NCI-H2227 (cell line): ENCODE results near the gene GRK6.

Source experiments
- DNase-seq: peaks from one replicate; lab custom pipeline; 2025; ENCODE audit not compliant: unreplicated experiment; lab: John Stamatoyannopoulos, UW

Gene GRK6

DNA sequence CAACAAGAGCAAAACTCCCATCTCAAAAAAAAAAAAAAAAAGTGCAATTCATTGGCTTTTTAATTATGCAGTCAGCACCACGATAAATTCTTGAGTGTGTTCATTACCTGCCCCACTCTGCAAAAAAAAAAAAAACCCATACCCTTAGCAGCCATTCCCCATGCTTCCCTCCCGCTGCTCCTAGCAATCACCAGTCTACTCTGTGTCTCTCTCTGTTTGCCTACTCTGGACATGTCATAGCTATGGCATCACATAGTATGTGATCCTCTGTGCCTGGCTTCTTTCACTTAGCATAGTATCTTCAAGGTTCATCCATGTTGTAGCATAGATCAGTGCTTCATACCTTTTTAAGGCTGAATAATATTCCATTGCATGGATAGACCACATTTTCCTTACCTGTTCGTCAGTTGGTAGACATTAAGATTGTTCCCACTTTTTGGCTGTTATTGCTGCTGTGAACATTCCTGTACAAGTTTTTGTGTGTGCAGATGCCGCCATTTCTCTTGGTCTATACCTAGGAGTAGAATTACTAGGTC lies 13.1 kb downstream of the GRK6 start:
- no peak for DNase-seq

DNA sequence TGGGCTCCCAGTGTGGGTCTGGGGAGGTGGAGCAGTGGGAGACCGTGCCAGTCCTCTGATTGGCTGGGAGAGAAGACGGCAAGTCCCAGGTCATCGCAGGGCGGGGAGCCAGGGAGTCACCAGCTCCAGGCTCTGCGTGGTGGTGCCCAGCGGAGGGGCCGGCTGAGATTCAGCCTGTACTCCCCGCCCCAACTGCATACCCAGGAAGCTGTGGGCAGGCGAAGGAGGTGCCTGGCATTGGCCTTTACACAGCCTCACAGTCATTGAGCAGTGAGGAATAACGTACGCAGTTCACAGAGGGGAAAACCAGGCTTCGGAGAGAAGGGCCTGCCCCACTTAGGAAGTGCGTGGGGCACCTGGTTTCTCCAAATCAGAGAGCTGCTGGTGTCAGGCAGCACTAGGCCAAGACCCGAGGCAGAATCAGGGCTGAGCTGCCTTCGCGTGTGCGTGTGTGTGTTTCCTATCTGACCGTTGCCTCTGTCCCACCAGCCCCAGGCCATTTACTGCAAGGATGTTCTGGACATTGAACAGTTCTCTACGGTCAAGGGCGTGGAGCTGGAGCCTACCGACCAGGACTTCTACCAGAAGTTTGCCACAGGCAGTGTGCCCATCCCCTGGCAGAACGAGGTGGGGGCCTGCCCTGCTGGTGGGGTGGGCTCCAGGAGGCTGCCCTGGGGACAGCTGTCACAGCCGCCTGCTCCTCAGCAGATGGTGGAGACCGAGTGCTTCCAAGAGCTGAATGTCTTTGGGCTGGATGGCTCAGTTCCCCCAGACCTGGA lies 13.9 kb downstream of the GRK6 start:
- DNase-seq = no peak

DNA sequence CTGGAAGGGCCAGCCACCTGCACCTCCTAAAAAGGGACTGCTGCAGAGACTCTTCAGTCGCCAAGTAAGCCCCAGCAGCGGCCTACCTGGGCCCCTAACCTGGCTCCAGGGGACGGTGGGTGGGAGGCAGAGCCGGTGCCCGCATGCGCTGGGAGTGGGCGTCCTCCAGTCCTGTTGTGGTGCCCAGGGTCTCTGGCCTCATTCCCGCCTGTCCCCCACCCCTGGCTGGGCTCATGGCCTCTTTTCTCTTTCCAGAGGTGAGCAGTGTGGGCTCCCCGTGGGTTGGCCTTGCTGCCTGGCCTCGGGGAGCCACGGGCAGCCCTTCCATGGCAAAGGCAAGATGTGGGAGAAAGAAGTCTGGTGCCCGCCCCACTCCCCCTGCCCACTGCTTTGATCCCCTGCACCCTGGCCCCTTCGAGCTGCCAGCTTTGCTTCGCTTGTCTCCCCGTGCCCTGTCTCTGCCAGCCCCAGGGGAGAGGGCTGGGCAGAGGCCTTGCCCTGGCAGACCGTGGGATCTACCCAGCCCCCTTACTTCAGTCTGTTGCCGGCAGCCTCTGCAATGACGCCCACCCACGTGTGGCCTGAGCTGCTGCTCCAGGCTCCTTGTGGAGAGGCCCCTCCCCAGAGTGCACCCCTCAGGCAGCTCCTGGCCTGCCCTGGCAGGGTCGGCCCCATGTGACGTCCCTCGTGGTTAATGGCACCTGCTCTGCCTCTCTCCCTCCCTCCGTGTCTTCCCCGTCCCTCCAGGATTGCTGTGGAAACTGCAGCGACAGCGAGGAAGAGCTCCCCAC lies 14.7 kb downstream of the GRK6 start:
- DNase-seq = no peak

GRCh38 chr5:177442066-177442826 lies 15.8 kb downstream of the GRK6 start:
- no peak for DNase-seq

- no peak for DNase-seq
Measured at GRCh38 chr5:177443144-177443983, 16.9 kb downstream of the GRK6 start.

DNA sequence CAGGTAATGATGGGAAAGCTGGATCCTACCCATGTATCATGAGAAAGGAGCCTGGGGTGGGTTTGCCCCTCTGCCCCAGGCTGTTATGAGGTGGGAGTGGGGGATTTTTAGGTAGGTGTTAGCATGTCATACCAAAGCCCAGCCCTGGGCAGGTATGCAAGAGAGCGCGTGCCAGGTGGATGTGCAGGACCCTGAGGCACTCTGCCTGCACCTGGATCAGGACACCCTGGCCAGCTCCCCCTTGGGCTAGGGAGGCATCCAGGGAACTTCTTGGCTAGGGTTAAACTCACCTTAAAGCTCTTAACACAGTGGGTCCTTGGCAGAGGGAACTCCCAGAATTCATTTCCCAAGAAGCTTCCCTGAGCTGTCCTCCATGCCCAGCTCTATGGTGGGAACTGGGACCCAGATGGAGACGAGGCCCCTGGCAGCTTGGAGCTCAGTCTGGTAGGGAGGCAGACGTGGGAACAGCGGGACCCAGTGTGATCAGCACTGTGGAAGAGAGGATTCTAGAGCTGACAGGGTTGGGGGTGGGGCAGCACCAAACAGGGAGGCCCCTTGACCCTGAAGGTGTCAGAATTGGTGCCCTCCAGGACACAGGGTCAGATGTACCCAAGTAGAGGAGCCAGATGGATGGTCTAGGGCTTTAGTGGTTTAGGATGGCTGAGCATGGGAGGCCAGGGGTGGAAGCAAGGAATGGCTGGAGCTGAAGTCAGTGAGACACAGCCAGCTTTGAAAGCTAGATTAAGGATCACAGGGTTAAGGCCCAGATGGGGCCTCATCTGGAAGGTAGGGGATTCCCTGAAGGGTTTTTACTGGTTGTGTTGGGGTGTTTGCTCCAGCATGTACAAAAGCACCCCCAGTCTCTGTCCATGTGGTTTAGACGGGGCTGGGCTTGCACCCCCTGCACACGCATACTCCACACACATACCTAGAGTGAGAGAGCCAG lies 17.9 kb downstream of the GRK6 start:
- no peak for DNase-seq

DNA sequence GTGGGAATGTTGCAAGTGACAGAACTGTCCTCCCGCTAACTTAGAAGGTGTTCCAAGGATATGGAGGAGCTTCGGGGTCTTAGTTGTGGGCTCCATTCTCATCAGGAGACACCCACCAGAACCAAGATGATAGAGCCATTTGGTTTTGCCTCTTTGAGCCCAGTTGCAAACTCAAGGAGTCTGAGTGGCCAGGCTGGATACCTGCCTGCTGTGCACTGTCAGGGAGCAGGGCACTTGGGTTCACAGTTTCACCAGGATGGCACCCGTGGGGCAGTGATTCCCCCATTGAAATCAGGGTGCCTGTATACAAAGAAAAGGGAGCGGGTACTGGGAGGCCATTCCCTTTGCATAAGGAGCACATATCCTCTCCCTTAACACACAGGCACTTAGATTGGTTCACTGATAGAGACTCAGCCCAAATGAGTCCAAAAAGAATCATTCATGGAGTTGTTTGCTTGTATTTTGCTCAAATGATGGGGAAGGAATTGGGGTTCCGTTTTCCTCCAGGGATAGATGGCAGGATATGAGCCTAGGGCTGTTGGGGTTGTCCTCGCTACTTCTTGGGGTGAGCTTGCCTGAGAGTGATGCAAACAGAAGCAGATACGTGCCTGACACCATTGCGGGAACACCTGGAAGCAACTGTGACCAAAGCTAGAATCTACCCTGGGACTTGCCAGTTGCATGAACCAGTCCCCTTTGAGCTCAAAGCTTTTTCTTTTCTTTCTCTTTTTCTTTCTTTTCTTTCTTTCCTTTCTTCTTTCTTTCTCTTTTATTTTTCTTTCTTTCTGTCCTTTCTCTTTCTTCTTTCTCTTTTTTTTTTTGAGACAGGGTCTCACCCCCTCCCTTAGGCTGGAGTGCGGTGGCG lies 18.8 kb downstream of the GRK6 start:
- no peak for DNase-seq

DNA sequence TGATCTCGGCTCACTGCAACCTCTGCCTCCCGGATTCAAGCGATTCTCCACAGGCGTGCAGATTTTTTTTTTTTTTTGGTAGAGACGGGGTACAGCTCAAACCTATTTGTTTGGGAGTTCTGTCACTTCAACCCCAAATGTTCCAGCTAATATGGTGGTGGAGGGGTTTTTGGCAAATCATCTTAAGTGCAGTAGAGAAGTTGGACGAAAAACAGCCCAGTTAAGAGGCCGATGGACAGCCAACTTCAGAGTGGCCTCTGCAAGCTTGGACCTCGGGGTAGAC lies 19.4 kb downstream of the GRK6 start:
- DNase-seq = no peak

- DNase-seq = peak; percentile 82
Measured at GRCh38 chr5:177446200-177447065, 20.0 kb downstream of the GRK6 start, which contains the start of gene PRR7. Gene PRR7, plus strand, starts transcription at chr5:177446814. Its CDS starts 8,254 bp downstream, at chr5:177455068.

DNA sequence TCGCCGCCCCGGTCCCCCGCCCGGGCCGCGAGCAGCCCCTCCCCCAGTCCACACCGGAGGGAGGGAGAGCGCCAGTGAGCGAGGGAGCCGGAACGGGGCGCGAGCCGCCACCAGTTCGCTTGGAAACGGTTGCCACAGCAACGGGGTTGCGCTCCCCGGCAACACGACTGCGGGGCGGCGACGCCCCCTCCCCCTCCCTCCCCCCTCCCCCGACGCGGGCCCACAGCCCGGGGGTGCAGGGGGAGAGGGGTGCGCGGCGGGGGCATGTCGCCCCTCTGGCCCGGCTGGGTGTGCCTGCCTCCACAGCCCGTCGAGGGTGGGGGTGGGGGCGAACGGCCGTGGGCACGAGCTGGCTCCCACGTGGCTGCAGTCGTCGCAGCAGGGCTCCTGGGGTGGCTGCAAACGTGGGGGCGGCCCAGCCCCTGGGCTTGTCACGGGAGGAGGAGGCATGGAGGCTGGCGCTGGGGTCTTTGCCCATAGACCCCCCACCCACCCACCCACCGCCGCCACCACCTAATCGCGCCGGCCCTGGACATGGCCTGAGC lies 20.7 kb downstream of the GRK6 start:
- DNase-seq = peak; percentile 87

- peak; percentile 45 for DNase-seq
Measured at GRCh38 chr5:177447611-177448243, 21.3 kb downstream of the GRK6 start.

GRCh38 chr5:177448244-177448950 lies 21.9 kb downstream of the GRK6 start:
- no peak for DNase-seq

DNA sequence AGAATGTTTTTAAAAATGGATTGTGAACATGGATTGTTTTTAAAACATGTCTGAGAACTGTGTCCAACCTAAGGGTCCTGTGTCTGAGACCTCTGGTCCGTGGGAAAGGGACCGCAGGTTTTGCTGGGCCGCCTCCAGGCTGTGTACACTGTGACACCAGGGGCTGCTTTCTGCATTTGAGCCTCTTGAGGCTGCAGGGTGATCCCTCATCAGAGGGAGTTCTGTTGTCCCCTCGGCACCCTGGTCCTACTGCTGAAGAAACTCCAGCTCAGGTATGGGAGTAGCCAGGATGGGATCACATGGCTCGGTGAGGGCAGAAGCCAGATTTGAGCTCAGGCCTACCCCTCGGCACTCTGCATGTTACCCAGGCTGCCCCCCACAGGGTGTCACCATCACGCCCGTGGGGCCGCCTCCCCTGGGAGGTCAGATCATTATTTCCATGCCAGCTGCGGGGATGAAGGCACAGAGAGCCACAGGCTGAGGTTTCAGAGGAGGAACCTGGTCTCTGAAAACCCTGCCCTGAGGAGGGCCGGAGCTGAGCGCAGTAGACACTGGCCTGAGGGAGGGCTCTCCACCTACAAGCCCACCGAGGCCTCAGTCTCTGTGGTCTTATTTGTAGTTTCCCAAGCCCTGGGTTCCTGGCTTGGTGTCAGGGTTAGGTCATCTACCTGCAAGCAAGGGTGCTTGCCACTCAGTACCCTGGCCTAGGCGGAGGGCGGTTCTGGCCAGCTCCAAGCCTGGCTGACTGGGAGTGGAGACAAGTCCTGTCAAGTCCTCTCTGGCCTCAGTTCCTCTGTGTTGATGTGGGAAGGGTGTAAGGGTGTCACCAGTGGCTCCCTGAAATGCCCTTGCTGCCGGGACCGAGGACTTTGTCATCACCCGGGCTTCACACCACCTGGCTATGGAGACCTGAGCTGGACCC lies 22.9 kb downstream of the GRK6 start:
- DNase-seq = no peak

- no peak for DNase-seq
Measured at GRCh38 chr5:177450667-177451424, 24.4 kb downstream of the GRK6 start.
